Measurements from ENCODE around the gene TRPC4.

TRPC4 gene

DNA sequence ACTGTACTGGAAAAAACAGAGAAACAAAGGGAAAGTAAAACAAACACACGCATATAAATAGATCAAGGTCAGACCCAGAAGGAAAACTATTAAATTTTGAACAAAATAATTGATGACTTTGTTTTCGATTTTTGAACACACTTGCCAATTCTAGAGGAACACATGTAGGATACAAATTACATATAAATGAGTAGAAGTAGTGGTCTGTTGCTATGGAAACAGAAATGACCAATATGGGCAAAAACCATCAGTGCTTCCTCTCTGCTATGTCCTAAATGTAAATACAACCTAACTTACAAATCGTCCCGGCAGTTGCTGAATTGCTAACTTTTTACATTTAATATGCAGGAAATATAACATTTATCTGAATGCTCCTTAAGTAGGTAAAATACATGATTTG lies 205.8 kb downstream of the TRPC4 start:
- in situ Hi-C loops (cut with MboI; ENCODE audit: low sequenced_read_pairs): no loop called here

DNA sequence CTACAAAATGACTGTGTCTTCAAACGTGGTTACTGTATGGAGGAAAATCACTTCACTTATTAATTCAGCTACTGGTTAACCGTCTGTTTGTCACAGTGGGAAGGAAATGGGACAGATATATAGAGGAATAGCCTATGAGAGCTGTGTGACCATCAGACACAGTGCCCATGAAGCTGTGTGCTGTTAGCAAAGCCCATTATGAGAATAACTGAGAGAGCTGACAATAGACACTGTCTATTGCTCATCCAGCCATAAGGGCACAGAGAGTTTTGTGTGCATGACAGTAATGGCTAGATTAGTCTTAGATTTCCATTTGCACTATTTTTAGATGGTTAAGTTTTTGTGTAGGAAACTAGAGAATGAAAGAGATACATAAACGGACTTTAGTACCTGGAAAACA lies 206.9 kb downstream of the TRPC4 start:
- in situ Hi-C loops (cut with MboI; ENCODE audit: low sequenced_read_pairs): no loop called here

DNA sequence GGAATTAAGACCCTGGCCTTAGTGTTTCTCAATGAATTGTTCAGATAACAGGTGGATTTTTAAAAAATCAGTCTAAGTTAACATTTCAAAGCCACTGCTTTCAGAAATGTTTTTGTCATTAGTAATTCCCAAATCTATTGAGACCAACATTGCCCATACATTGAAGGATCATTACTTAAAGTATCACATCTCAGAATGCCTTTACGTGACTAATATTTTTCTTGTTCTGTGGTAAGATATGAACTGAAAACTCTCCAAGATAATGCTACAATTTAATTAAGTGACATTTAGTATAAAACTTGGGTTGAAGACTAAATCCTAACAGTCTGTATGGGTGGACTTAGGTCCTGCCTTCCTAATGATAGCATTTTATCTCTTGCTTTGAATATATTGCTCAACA lies 211.6 kb downstream of the TRPC4 start:
- in situ Hi-C loops (cut with MboI; ENCODE audit: low sequenced_read_pairs): no loop called here

DNA sequence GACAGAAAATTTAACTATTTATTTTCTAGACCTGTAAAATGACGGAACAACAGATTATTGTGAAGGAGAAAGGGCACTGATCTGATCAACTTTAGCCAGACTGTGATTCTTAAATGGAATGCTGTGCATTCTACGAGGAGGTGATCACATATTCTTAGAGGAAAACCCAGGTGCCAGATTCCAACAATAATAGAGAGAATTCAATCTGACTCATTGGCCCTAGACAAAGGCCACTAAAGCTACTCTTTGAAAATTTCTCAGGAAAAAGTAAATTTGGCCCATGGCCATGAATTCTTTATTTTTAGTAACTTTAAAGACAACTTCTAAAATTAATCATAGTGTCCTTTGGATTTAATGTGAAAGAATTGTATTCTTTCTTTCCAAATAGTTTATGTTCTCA lies 212.4 kb downstream of the TRPC4 start:
- in situ Hi-C loops (cut with MboI; ENCODE audit: low sequenced_read_pairs): no loop called here

GRCh38 chr13:37656247-37656940 lies 213.2 kb downstream of the TRPC4 start:
- in situ Hi-C loops (cut with MboI; ENCODE audit: low sequenced_read_pairs): no loop called here

GRCh38 chr13:37652596-37652995 lies 217.0 kb downstream of the TRPC4 start:
- in situ Hi-C loops (cut with MboI; ENCODE audit: low sequenced_read_pairs): no loop called here

DNA sequence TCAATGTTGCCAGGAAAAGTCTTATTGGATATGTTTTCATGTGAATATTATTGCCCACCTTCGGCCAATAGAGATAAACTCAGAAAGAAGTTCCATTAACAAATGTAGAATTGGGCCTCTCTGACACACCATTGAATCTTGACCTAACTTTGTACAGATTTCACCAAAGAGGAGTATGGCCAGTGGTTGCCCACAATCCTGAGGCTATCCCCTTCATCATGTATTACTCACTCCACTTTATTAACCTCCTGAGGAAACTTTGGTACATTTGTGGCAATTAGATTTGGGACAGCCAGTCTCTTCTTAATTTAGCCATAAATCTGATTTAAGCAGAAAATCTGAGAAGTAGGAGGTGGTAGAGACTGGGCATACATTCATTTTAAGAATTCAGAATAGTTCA lies 217.7 kb downstream of the TRPC4 start:
- in situ Hi-C loops (cut with MboI; ENCODE audit: low sequenced_read_pairs): no loop called here

- in situ Hi-C loops (cut with MboI; ENCODE audit: low sequenced_read_pairs): no loop called here
Observed at GRCh38 chr13:37648609-37649008, 221.0 kb downstream of the TRPC4 start.

DNA sequence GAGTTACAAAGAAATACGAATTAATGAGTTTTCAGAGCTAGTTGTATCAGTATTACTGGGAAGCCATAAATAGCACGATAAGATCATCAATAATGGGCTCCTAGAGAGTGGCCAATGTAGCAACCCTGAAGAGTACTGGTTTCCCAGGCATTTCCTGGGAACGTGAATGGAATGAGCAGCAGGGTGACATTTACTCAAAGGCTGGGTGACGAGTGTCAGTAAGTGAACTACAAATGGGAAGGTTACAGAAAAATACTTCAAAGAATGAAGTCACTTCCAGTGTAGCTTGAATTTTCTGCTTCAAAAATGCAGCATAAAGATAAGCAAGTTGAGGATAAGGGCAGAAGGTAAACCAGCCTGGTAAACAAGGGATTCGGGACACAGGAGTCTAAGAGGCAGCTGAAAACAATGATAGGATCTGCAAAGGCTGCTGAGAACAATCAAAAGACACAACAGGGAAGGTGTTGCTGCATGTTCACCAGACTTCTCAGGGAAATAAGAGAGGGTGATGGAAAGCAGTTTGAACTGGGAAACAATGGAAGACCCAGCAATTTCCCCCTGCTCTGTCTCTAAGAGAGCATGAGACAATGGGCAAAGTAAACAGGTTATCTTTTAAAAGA lies 222.4 kb downstream of the TRPC4 start:
- in situ Hi-C loops (cut with MboI; ENCODE audit: low sequenced_read_pairs): no loop called here

GRCh38 chr13:37646531-37646930 lies 223.0 kb downstream of the TRPC4 start:
- in situ Hi-C loops (cut with MboI; ENCODE audit: low sequenced_read_pairs): no loop called here

DNA sequence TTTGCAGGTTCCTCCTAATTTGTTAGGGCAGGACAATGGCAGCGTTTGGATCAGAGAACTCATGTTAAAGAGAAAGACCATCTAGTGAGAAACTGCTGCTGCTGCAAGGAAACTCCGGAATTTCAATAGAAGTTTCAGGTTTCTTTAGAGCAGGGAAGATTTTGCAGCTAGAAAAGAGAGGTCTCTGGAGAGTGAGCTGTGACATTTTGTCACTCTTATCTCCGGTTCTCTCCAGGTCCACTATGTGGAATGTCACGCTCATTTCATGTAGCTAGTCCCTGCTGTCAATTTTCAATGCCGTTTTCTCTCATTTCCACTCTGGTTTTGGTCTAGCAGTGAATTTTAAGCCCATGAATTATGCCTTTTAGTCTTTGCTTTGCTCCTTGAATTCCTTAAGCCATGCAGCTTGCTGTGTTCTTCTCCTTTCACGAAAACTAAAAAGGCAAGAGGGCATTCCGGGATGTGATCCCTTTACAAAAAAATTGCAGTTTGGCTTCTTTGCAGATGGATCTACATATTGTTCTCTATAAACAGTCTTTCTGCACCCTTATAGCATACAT lies 224.3 kb downstream of the TRPC4 start:
- in situ Hi-C loops (cut with MboI; ENCODE audit: low sequenced_read_pairs): no loop called here

- in situ Hi-C loops (cut with MboI; ENCODE audit: low sequenced_read_pairs): no loop called here
Observed at GRCh38 chr13:37641391-37641790, 228.2 kb downstream of the TRPC4 start.

DNA sequence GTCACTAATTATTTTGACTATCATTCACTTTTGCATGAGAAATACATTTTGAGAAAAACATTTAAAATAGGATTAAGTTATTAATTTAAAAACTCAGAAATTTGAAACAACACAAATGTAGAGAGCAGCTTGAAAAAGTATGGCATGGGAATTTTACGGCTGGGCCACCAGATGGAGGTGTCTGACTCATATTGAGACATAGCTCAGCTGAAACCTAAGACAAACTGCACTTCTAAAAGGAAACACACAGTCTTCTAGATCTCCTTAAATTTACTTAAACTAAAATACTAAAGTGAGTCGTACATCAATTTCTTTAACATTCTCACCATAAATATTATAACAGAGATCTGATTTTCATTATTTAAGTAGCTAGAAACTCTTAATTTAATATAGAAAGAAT lies 229.1 kb downstream of the TRPC4 start:
- in situ Hi-C loops (cut with MboI; ENCODE audit: low sequenced_read_pairs): no loop called here

- in situ Hi-C loops (cut with MboI; ENCODE audit: low sequenced_read_pairs): no loop called here
Observed at GRCh38 chr13:37636701-37637100, 232.9 kb downstream of the TRPC4 start.

DNA sequence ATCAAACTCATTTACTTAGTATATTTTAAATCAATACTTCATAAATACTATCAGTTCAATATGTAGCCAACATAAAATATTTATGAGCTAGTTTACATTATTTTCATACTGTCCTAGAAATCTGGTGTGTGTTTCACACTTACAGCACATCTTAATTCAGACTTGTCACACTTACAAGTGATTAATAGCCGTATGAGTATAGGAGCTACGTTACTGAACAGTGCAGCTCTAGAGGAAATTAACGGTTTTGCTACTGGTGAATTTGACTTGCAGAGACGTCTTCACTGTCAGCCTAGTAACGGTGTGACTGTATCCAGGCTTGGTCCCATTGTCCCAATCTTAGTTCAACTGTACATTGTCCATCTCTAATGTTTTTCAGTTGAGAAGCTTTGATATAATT lies 237.3 kb downstream of the TRPC4 start:
- in situ Hi-C loops (cut with MboI; ENCODE audit: low sequenced_read_pairs): no loop called here

DNA sequence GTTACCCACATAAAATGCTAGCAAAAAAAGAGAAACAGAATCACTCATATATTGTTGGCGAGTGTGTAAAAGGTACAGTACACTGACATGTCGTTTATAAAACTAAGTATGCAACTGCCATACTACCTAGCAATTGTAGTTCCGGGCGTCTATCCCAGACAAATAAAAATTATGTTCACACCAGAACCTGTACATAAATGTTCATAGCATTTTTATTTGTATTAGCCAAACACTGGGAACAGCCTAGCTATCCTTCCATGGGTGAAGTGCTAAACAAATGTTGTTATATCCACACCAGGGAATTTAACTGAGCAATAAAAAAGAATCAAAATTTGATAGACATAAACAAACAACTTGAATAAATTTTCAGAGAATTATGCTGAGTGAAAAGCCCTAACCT lies 242.1 kb downstream of the TRPC4 start:
- in situ Hi-C loops (cut with MboI; ENCODE audit: low sequenced_read_pairs): no loop called here

DNA sequence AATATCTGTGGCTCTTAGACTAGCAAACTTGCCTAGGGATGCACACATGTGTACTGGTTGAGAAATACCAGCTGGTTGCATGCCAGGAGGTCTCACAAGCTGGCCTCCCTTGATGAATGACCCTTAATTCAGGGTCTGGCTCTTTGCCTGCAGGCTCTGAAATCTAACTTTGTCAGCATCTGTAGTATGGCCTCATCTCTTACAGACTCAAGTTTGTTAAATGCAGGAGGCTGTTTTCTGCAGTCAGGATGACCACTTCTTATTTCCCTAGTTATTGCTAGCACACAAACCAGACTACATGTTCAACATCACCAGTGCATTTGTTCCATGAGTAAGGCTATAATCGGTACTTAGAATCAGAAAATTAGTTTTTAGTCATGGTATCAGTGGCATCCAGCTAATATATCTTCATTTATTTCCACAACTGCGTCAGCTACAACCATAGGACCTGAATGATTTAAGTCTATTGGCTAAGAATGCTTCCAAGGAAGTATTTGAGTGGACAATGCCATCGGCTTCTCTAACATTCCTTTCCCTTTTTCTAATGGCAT lies 247.7 kb downstream of the TRPC4 start:
- in situ Hi-C loops (cut with MboI; ENCODE audit: low sequenced_read_pairs): no loop called here

GRCh38 chr13:37618554-37618953 lies 251.0 kb downstream of the TRPC4 start:
- in situ Hi-C loops (cut with MboI; ENCODE audit: low sequenced_read_pairs): no loop called here

- in situ Hi-C loops (cut with MboI; ENCODE audit: low sequenced_read_pairs): no loop called here
Observed at GRCh38 chr13:37617173-37617572, 252.4 kb downstream of the TRPC4 start.

DNA sequence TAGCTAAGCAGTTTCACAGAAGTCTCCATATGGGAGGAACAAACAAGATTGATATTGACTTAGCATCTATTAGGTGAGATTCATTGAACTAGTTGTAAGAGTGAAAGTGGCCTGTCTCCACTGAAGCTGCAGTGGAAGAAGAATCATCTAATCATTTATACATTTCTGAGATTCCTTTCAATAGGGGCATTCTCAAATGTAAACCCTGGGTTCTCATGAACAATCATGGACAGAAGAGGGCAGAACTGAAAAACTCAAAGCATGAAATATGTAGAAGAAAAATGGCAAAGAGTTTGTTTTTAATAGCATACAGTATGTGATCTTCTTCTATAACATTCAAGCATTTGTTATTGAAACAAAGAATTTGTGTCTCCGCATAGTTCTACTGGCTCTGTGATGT lies 253.4 kb downstream of the TRPC4 start:
- in situ Hi-C loops (cut with MboI; ENCODE audit: low sequenced_read_pairs): no loop called here

DNA sequence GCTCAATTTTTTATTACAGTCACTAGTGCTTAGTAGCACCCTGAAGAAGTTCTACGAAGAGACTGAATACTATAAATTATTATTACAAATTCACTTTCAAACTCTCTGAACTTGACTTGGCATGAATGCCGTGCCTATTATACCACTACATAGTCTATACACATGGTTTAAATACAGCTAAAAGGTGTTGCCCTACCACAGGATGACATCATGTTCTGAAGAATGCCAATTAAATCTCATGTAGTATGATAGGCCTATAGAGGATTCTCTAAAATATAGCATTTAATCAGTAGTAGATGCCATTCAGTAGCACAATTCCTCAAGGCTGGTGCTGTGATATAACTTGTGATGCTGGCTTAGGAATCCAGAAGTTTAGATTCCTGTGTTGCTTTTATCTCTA lies 254.3 kb downstream of the TRPC4 start:
- in situ Hi-C loops (cut with MboI; ENCODE audit: low sequenced_read_pairs): no loop called here

GRCh38 chr13:37613638-37614037 lies 255.9 kb downstream of the TRPC4 start:
- in situ Hi-C loops (cut with MboI; ENCODE audit: low sequenced_read_pairs): no loop called here

Data from HL-60/S4 (cell line).